ENCODE data around the gene SPHK1.

The SPHK1 gene

DNA sequence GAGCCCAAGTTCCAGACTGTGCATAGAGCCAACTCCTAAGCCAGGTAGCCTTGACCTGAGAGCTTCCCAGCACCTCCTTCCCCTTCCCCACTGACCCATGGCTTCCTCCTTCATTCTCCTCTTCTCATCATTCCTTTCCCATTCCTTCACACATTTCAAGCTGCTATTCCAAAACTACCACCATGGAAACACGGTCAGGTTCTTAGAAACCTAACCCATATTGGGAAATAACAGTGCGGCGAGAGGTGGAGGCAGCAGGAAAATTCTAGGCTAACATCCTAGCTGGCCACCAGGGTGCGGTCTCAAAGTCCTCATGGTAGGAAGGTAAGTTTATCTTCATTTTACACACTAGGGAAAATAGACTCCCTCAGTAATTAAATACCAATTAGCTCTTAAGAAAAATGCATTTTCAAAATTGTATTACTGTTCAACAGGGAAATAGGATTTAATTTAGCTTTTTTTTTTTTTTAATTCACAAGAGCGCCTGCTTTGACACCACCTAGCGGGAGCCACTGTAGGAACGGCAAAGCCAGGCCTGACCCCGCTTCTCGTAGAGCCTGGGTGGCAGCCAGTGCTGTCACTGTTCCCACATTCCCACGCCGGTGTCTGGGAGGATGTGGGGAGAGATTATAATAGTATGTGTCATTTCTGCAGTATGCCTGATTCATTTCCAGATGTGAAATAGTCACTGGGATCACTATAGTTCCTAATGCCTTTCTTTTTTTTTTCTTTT, 14.0 kb upstream of the SPHK1 start:
- Histone ChIP-seq H3K9ac (ENCODE audit: low read depth, low read length) (no peak overlapping the region), H3K36me3 (ENCODE audit: insufficient read depth, low read length) (no peaks in the 10 kb centered on the region), H3K4me1 (ENCODE audit: insufficient read depth, low read length) (peaks cover 7% of the 10 kb centered on the region; the same call in 1 of the 2 replicates), H3K9me3 (ENCODE audit: control insufficient read depth, insufficient read depth, low read length) (no peaks in the 10 kb centered on the region)

DNA sequence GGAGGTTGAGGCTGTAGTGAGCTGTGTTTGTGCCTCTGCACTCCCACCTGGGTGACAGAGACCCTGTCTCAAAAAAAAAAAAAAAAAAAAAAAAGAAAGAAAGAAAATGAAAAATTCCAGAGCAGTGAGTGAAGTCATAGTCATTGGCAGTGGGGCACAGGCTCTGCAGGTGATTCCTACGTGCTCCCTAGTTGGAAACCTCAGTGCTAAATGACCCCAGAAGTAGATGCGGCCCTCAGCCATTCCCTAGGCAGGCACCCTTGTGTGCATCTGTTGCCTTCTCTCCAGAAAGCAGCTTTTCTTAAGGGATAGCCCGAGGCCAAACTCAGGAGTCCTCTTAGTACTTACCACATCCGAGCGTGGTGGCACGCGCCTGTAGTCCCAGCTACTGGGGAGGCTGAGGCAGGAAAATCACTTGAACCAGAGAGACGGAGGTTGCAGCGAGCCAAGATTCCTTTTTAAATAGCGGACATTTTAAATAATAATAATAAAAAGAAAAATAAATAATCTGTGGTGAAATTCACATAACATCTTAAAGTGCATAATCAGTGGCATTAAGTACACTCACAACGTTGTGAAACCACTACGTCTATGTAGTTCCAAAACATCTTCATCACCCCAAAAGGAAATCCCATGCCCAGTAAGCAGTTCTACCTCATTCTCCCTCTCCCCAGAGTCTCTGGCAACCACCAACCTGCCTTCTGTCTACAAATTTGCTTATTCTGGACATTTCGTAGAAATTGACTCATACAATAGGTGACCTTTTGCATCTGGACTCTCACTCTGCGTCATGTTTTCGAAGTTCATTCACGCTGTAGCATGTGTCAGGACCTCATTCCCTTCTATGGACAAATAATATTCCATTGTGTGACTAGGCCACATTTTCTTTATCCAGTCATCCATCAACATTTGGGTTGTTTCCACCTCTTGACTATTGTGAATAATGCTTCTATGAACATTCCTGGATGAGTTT, 12.5 kb upstream of the SPHK1 start:
- H3K36me3 ChIP-seq (ENCODE audit: insufficient read depth, low read length): no peaks in the 10 kb centered on the region
- H3K4me1 ChIP-seq (ENCODE audit: insufficient read depth, low read length): peaks cover 7% of the 10 kb centered on the region; the same call in 1 of the 2 replicates
- H3K9me3 ChIP-seq (ENCODE audit: control insufficient read depth, insufficient read depth, low read length): no peaks in the 10 kb centered on the region
- H3K9ac ChIP-seq (ENCODE audit: low read depth, low read length): no peak overlapping the region

DNA sequence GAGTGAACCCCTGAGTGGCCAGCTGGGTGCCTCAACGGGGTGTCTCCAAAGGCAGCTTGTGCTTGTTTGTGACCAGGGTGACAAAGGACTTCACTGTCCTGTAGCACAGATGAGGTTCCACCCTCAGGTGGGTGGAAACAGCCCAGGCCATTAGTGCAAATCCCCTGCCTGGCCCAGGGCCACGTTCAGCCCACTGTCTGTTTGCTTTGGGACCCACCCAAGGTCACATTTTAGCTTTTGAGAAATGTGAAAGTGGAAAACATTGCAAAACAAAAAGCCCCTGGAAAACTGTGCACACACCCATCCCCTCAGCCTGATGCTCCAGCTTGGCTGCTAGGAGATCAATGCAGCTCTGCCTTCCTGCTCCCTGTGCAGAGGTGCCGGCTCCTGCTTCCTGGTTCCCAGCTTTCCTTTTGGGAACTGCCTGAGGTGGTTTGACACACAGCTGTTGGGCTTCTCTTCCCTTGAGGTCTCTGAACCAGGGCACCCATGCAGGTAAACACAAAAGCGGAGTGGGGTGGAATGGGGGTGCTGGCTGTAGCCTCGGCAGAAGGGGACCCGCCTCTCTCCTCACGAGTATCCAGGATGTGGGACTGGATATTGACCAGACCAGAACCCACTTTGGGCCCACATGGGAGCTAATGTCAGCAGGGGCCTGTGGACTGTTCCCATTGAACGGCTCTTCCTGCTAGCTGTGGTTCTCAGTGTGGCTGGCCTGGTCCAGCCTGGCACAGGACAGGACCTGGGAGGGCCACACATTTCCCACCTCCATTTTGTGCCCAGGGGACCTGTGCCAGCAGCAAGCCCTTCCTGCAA, 7.9 kb upstream of the SPHK1 start:
- Histone ChIP-seq H3K36me3 (ENCODE audit: insufficient read depth, low read length) (no peaks in the 10 kb centered on the region), H3K4me1 (ENCODE audit: insufficient read depth, low read length) (peaks cover 7% of the 10 kb centered on the region; the same call in 1 of the 2 replicates), H3K9me3 (ENCODE audit: control insufficient read depth, insufficient read depth, low read length) (no peaks in the 10 kb centered on the region), H3K9ac (ENCODE audit: low read depth, low read length) (no peak overlapping the region)

DNA sequence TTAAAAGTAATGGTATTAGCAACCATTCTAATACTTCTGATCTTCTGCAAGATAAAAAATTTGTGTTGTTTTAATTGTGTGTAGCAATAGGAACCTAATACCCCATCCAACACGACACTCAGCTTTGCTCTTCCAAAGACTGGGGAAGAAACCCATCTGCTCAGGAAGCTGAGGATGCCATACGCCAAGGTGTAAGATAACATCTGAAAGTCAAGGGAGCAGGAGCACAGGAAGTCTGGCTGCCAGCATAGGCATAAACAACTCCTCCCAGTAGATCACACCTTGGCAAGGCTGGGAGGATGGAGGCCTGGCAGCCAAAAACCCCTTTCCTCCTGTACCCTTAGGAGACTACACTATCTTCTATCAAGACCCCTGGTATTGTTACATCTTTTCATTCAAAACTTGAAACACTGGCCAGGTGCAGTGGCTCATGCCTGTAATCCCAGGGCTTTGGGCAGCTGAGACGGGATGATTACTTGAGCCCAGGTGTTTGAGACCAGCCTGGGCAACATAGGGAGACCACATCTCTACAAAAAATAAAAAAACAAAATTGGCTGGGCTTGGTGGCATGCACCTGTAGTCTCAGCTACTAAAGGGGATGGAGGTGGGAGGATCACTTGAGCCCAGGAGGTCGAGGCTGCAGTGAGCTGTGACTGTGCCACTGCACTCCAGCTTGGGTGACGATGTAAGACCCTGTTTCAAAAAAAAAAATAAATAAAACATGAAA, 5.7 kb upstream of the SPHK1 start:
- Histone ChIP-seq H3K9me3 (ENCODE audit: control insufficient read depth, insufficient read depth, low read length) (no peaks in the 10 kb centered on the region), H3K4me1 (ENCODE audit: insufficient read depth, low read length) (peaks cover 1% of the 10 kb centered on the region; the same call in 1 of the 2 replicates), H3K36me3 (ENCODE audit: insufficient read depth, low read length) (no peaks in the 10 kb centered on the region)

DNA sequence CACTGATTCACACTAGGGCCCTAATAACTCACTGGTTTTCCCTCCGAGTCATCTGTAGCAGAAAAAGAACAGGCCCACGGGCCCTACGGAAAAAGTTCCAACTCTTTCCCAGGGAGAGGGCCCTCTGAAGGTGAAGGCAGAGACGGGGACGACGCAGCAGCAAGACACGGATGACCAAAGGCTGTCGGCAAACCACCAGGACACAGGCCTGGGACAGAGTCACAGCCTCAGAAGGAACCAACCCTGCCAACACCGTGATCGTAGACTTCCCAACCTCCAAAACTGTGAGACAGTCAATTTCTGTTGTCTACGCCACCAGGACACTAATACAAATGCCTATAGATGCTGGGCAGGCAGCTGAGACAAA, 5.2 kb upstream of the SPHK1 start:
- Histone ChIP-seq H3K9me3 (ENCODE audit: control insufficient read depth, insufficient read depth, low read length) (no peaks in the 10 kb centered on the region), H3K4me1 (ENCODE audit: insufficient read depth, low read length) (no peaks in the 10 kb centered on the region), H3K36me3 (ENCODE audit: insufficient read depth, low read length) (no peaks in the 10 kb centered on the region), H3K9ac (ENCODE audit: low read depth, low read length) (no peak overlapping the region)

More for the DNA sequence above, 5.7 kb upstream of the SPHK1 start:
- H3K9ac ChIP-seq (ENCODE audit: low read depth, low read length): no peak overlapping the region

DNA sequence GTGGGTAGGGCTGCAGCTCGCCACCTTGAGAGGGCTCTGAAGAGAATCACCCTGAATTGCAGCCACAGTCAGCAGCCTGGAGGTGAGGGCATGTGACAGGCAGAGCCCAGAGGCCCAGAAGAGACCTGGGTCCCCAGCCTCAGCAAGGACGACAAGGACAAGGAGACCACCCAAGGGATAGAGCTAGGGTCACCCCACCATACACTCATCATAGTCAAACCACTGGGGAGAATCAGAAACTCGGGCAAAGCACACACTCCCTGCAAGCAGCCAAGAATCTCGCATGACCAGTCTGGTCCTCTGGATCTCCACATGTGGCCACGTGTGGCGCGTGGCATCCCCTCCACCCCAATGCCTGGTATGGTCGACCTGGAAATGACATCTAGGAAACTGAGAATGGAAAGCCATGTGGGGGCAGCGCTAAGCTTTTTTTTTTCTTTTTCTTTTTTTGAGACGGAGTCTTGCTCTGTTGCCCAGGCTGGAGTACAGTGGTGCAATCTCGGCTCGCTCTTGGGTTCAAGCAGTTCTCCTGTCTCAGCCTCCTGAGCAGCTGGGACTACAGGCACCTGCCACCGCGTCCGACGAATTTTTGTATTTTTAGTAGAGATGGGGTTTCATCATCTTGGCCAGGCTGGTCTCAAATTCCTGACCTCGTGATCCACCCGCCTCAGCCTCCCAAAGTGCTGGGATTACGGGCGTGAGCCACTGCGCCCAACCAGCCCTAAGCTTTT, 4.6 kb upstream of the SPHK1 start:
- no peak overlapping the region for H3K9ac ChIP-seq (ENCODE audit: low read depth, low read length)
- H3K4me1 ChIP-seq (ENCODE audit: insufficient read depth, low read length): no peaks in the 10 kb centered on the region
- no peaks in the 10 kb centered on the region for H3K36me3 ChIP-seq (ENCODE audit: insufficient read depth, low read length)
- H3K9me3 ChIP-seq (ENCODE audit: control insufficient read depth, insufficient read depth, low read length): no peaks in the 10 kb centered on the region

DNA sequence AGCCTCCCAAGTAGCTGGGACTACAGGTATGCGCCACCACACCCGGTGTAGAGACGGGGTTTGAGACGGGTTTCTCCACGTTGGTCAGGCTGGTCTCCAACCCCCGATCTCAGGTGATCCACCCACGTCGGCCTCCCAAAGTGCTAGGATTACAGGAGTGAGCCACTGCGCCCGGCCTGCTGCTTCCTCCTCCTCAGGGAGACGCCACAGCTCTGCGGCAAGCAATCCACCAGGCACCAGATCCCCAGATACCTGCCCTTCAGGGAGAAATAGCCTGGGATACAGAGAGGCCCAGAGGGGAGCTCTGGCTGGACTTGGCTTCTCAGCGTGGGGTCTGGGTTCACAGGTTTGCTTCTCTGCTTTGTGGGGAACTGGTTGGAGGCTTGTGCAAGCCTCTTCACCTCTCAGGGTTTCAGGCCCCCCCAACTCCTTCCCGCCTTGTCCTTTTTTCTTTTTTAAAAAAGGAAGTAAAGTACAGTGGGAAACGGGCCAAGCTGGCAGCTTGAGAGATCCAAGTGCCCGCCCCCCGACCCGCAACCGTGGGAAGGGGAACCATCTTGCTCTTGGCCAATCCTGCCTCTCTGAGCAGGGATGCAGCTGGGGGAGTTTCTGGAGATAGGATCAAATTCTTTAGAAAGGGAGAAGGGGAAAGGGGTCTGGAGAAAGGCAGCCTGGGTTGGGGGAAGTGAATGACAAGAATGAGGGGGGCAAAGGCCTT, 2.6 kb upstream of the SPHK1 start:
- H3K36me3 ChIP-seq (ENCODE audit: insufficient read depth, low read length): no peaks in the 10 kb centered on the region
- peak overlapping the region; percentile 83; the same call in 1 of the 2 replicates for H3K9ac ChIP-seq (ENCODE audit: low read depth, low read length)
- no peaks in the 10 kb centered on the region for H3K4me1 ChIP-seq (ENCODE audit: insufficient read depth, low read length)
- H3K9me3 ChIP-seq (ENCODE audit: control insufficient read depth, insufficient read depth, low read length): no peaks in the 10 kb centered on the region

DNA sequence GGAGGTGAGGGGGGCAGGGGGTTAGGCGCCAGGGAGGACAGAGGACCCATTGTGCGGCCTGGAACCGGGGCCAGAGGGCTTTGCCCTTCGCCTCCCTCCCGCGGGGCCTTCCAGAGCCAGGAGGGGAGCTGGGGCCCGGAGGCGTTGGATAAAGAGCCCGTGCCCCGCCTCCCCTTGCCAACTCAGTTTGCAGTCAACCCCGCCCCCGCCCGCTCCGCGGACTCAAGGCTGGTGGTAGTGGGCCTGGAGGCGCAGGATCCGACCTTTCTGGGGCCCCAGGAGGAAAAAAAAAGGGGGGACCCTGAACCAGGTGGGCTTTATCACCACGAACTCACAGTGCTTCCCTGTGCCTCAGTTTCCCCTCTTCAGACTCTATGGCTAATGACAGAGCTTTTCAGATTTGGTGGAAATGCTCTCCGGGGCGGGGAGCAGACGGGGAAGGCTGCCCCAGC, 2.0 kb upstream of the SPHK1 start:
- Histone ChIP-seq H3K4me1 (ENCODE audit: insufficient read depth, low read length) (no peaks in the 10 kb centered on the region), H3K9ac (ENCODE audit: low read depth, low read length) (peak overlapping the region; percentile 83), H3K9me3 (ENCODE audit: control insufficient read depth, insufficient read depth, low read length) (no peaks in the 10 kb centered on the region)

DNA sequence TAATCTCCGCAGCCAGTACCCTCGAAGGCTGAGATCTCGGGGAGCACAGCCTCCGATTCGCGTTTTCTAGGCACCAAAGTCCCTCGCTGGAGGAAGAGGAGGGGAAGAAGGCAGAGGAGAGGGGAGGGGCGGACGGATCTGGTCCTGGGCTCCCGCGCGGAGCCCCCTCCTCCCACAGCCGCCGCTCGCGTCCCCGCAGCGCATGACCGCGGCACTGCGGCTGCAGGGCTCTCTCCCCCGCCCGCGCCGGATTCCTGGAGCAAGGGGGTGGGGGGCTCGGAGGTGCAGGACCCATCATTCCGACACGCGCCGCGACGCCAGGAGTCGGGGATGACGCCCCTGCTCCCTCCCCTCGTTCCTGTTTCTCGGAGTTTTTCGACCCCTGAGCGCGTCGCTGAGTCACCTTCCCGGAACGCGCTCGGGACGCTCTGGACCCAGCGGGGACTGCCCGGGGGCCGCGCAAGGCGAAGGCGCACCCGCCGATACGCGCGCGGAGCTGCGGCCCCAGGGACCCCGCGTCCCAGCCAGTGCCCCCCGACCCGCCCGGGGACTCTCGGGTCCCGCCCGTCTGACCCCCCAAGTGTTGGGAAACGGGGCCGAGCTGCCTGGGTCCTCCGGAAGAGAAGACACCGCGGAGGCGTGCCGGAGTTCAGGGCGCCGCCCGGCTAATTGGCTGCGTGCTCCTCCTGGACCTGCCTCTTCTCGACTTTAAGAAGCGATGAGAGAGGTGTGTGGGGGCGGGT, 1.4 kb upstream of the SPHK1 start:
- Histone ChIP-seq H3K4me1 (ENCODE audit: insufficient read depth, low read length) (no peaks in the 10 kb centered on the region), H3K9ac (ENCODE audit: low read depth, low read length) (peak overlapping the region; percentile 83), H3K9me3 (ENCODE audit: control insufficient read depth, insufficient read depth, low read length) (no peaks in the 10 kb centered on the region), H3K36me3 (ENCODE audit: insufficient read depth, low read length) (no peaks in the 10 kb centered on the region)

More for the DNA sequence above, 2.0 kb upstream of the SPHK1 start:
- H3K36me3 ChIP-seq (ENCODE audit: insufficient read depth, low read length): no peaks in the 10 kb centered on the region

DNA sequence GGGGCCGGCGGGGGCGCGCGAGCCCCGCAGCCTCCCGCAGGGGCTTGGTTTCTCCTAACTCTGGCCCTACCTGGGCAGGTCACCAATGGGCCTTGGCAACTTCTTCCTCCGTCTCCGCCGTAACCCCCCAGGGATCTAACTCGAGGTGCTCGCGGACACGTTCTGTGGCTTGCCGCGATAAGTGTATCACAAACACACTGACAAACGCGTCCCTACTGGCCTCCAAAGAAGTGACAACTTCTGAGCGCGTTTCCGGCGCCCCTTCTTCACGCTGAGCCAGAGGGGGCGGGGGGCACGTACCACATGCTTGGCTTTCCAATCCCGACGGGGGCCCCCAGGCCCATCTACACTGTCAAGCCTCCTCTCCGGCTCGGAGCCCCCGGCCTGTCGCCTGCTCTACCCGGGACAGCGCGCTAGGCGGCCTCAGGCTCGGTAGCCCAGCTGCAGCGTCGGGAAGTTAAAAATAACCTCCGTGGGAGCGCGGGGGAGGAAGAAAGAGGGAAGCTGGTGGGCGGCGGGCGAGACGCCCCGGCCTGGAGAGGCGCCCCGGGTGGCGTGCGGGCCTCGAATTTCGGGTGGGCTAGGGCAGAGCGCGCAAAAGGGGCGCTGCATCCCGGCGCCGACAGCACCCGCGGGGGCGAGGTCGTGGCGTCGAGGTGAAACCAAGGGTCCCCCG, 725 bp upstream of the SPHK1 start:
- Histone ChIP-seq H3K9me3 (ENCODE audit: control insufficient read depth, insufficient read depth, low read length) (no peaks in the 10 kb centered on the region), H3K4me1 (ENCODE audit: insufficient read depth, low read length) (peaks cover 2% of the 10 kb centered on the region), H3K36me3 (ENCODE audit: insufficient read depth, low read length) (no peaks in the 10 kb centered on the region), H3K9ac (ENCODE audit: low read depth, low read length) (peak overlapping the region; percentile 83)

DNA sequence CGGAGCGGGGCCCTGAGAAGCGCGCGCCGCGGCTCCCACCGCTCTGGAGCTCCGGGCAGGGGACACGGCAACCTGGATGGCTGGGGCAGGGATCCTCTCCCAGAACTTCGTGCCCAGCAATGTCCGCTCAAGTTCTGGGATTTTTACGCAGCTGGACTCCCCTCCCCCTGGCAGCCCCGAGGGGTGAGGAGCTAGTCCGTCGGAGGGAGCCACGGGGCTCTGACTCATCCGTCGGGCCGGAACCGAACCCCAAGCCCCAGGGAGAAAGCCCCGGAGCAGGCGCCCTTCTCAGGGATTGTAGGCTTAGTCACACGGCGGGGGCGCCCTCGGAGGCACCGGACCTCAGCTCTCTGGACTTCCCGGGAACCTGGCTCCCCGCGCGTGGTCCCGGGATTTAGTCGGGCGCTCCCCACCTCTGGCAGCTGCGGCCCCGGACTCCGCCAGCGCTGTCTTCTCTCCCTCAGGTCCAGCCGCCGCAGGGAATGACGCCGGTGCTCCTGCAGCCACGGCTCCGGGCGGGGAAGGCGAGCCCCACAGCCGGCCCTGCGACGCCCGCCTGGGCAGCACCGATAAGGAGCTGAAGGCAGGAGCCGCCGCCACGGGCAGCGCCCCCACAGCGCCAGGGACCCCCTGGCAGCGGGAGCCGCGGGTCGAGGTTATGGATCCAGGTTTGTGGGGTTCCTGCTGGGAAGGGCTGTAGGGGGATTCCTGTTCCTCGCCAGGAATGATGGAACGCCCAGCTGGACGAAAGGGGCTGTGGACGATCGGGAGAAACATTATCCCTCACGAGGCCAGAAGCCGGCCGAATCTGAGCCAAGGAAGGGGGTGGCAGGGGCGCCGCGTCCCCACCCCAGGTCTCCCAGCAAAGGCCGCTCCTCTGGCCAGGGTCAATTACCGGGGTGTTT, 830 bp downstream of the SPHK1 start:
- peak overlapping the region; percentile 83 for H3K9ac ChIP-seq (ENCODE audit: low read depth, low read length)
- no peaks in the 10 kb centered on the region for H3K36me3 ChIP-seq (ENCODE audit: insufficient read depth, low read length)
- H3K9me3 ChIP-seq (ENCODE audit: control insufficient read depth, insufficient read depth, low read length): no peaks in the 10 kb centered on the region
- H3K4me1 ChIP-seq (ENCODE audit: insufficient read depth, low read length): peaks cover 16% of the 10 kb centered on the region
